ENCODE results near the gene FOXO3.
"Not testable (repeated sequence)": the region's sequence is repeated elsewhere in the genome, so short reads cannot be mapped to it uniquely, and the experiment has no call there.

FOXO3 gene

DNA sequence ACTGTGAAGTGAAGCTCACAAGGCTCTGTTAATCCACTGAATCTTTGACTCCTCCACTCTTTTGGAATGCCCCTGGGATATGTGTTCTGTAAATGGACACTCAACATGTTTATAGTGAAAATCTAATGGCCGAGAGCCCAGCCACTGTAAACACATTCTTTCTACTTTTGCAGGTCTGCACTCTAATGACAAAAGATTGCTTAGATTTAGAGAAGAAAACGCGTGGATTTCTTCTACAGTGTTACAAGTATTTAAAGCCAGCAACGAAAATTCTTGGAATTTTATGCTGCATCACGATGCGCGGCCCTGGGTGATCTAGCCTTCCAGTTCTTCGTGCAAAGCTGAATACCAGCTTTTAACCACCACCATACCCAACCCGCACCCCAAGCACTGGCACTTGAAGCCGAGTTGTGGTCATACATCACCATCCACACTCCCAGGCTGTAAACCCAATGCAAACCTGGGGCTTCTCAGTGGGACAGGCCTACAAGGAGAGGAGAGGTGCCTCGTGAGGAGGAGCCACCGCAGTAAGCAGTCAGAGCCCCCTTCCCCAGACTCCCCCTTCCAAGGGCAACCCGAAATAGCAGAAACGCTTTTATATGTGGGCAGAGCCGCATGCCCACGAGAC is 3.7 kb upstream of the FOXO3 start:
- DNase-seq = no peak

DNA sequence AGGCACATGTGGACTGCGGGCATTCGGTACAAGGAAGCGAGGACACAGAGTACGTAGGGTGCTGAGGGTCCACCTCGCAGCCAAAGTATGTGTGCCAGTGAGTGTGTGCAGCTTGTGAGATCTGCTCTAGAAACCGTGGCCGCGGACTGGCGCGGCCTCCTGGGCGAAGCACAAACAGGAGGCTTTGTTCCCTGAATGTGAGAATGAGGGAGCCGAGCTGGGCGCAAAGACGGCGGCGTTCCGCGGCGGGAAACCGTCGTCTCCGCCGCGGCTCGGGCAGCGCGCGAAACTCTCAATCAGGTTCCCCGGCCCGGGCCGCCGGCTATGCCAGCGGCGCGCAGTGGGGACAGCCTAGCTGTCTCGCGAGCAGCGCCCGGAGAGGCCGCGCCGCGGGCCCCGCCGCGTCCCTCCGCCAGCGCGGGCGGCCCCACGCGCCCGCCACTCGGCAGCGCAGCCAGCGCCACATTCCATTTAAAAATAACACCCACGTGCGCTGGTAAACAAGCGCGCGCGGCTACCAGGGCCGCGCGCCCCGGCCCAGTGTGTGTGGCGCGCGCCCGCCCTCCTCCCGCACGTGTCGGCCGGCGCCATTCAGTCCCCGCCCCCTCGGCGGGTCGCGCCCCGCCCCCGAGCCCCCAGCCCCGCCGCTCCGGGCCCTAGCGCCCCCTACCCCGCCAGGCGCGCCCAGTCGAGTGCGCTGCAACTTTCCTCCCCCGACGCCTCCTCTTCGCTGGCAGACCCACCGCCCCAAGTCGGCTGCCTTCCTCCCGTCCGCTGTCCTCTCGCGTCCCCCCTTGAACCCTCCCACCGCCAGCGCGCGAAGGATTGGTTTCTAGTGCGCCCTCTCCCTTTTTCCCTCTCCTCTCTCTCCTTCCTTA is 3.0 kb upstream of the FOXO3 start:
- peak; percentile 68 for DNase-seq

DNA sequence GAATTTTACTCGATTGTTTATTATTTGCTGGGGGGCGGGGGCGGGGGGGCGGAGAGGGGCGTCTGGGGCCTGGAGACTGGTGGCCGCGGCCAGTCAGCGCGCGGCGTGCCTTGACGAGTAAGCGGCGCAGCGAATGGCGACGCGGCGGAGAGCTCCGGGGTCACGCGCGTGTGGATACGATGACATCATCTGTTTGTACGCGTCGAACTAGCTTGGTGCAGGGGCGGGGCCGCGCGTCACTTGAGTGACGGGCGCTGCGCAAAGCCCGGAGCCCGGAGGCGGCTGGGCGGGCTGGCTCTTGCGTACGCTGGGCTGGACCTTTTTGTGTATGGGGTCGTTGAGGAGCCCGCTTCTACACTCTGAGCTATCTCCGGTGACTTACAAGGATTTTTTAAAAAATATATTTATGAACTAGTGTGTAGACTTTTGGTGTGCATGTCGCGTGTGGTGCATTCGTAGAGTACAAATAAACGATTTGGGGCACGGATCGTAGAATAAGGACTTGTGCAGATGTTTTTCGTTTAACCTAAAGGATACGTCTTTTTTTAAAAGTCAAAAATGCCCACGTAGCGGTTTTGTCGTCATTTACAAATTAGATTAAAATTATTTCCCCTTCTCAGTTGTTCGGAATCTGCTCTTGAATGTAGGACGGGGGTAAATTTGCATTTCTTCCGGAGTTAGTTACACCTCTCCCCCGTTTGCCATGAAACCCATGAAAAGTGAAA is 2.2 kb upstream of the FOXO3 start:
- DNase-seq = peak; percentile 92

DNA sequence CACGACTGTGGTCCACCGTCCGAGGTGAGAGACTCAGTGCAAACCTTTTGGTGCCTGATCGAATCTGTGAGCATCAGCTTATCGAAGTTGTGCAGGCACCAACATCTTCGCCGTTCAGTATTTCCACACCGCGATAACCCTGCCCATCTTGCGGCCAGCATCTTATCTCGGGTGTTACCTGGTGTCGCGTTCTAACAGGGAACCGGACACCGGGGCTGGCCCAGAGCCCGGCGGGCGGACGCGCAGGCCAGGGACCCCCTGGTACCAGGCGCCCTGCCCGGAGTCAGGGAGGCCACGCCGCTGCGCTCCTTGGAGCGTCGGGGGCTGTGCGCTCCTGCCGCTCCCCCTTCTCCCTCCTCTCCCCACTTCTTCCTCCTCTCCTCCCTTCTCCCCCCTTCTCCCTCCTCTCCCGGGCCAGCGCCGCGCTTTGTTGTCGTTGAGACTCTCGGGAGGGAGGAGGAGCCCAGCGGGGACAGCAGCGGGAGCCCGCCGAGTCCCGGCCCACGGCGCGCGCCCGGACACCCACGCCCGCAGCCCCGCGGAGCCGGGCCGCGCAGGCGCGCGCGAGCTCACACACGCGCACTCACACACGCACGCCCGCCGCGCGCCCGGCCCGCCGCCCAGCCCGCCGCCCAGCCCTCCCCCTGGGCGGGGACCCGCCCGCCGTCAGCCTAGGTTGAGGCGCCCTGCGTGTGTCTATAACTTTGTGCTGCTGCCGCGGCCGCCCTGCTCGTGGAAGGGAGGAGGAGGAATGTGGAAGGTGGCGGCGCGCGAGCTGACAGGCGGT is 1.4 kb upstream of the FOXO3 start:
- peak; percentile 69 for DNase-seq

DNA sequence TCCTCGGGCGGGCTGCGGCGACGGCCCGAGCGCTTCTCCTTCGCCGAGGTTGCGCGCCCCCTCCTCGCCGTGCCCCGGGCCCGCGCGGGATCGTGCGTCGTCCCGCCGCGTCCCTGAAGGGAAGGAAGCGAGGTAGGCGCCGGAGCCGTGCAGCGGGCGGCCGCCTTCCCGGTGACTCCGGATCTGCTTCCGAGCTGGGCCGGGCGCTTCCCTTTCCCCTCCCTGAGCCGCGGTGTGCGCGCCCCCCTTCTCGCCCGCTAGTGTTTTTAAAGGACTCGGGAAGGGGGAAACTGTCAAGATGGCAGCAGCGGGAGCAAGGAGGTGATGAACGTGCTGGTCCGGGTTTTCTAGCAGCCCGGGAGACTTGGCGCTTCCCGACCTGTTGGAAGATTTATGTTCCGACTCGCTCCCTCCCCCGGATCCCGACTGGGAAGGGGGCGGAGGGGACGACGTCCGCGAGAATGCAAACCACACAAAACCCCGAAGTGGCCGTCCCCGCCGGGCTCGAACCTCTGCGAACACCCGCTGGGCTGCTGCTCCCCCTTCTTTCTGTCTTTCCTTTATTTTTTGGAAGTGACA is 744 bp upstream of the FOXO3 start:
- peak; percentile 60 for DNase-seq

DNA sequence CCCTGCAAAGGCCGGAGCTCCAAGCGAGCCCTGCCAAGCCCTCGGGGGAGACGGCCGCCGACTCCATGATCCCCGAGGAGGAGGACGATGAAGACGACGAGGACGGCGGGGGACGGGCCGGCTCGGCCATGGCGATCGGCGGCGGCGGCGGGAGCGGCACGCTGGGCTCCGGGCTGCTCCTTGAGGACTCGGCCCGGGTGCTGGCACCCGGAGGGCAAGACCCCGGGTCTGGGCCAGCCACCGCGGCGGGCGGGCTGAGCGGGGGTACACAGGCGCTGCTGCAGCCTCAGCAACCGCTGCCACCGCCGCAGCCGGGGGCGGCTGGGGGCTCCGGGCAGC is 561 bp downstream of the FOXO3 start:
- DNase-seq = not testable (repeated sequence)

DNA sequence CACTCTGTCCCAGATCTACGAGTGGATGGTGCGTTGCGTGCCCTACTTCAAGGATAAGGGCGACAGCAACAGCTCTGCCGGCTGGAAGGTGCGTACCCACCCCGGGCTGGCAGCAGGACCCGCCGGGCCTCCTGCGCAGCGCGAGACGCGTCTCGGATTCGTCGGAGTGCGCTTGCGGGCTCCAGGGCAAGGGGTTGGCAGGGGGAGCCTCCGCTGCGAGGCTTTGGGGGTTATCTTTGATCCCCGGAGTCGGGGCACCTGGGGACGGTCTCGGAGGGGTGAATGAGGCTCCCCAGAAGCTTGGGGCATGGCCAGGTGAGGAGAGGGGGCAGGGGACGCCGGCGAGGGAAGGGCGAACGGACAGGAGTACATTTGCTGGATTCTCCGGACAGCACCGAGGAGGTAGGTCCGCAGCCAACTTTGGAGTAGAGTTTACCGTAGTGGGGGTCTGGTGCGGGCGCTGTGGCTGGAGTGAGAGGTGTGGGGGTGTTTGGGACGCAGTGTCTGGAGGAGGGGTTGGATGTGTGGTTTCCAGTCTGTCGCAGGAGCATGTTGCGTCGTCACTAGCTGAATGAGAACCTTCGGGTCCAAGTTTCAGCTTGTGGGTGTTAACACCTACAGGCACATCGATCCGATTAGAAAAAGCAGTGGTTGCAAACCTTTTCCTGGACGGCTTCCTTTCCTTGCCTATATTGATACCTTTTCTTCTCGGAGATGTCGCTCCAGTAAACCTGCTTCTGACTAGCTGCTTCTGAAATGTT is 1.2 kb downstream of the FOXO3 start:
- DNase-seq = no peak

DNA sequence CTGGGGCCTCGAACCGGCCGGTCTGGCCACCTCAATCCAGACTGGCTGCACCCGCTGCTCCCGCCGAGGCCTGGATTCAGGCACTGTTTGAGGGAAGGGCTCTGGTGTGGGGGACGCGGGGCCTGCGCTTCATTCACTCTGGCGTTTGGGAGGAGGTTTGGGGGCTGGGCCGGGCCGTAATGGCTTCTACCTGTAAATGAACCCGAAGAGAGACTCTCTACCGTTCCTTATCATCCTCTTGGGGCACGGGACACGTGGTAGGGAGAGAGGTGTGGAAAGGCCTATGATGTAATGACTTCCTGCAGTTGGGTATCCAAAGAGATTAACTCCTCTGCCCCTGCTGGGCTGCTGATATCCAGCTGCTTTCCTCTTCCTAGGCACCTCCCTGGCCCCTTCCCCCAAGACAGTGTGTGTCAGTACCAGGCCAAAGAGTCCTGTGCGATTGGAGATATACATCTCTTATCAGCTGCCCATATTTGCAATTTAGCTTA is 1.8 kb downstream of the FOXO3 start:
- no peak for DNase-seq

DNA sequence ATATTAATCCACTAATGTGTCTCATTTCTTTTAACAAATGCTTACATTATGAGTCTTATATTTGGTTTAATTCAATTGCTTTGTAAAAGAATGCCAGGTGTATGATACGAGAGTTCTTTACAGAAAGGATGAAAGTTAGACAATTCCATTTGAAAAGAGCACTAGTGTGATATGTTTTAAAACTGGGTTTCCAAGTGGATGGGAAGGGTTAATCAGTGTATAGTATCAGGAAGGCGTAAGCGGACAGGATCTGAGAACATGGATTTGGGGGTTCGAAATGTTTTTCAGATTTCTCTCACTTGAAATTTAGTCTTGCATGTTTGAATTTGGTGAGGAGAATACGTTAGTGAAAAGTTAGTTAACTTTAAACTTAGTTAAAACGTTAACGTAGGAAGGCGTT is 2.6 kb downstream of the FOXO3 start:
- DNase-seq = no peak

DNA sequence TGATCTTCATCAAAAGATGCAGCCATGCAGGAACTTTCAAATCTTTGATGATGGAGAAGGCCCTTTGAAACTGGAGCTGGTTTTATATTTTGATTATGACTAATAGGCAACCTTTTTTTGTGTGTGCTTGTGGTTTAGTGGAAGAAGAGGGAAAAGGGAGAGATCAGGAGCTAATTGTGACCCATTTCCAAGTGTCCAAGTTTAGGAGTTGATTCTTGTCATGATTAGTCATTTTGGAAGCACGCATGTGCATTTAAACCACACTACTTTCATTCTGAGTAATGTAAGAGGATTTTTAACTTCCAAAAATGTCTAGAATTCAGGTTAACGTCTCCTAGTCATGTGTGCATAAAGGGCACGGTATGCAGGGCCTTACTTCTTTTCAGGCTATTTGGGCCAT is 3.5 kb downstream of the FOXO3 start:
- DNase-seq = no peak

DNA sequence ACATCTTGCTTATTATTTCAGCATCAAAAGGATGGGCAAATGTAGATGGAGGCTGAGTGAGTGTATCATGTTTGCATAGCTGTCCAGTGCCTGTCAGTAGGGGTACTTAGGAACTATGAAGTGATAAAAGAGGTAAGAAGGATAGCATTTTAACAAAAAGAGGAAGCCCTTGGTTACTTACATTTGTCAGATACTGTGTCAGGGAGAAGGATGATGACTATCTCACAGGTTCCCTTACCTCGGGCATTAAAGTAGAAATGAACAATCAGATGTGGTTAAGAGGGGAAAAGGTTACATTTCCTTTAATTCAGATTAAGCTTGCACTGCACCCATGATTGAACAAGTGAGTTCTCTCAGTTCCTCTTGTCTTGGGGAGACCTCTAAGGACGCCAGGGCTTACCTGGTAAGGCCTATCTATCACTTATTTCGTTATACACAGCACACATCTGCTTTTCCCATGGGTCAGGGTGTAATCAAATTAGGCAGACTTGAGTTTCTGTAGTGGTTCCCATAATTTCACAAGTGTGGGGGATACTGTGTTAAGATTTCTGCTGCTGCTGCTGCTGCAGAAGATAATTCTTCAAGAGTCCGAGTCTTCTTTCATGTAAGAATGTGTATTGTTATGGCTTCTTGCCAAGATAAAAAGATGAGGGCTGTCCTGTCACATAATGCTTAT is 4.5 kb downstream of the FOXO3 start:
- no peak for DNase-seq

DNA sequence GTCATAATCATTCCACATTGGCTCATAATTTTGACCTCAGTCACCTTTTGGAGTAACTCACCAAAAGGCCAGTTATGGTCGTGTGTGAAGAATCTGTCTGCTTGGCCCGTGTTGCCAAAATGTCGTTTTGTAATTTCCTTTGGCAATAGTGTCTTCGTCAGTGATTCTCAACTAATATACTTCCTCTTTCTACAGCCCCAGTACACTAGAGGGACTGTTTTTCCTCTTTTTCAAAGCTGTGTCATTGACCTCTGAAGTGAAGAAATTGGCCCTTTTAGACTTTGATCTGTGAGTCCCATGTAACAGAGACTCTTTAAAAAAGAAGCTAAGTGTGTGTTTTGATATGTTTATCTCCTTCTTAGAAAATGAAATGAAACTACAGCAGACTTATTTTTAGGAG is 5.2 kb downstream of the FOXO3 start:
- DNase-seq = no peak

DNA sequence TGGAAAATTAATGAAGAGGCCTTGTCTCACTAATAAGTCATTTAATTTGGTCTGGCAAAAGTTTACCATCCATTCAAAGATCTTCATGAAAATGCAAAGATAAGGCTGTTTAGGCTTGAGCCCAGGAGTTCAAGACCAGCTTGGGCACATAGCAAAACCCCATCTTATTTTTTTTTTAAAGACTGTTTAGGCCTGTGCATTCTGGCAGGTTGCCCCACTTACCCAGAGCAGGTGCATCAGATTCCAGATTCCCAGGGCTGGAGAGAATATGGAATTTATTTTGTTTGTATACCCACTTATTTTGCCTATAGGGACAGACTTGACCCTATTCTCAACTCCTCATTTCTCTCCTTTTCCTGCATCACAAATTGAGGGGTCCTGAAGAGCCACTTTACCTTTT is 5.7 kb downstream of the FOXO3 start:
- DNase-seq = no peak

DNA sequence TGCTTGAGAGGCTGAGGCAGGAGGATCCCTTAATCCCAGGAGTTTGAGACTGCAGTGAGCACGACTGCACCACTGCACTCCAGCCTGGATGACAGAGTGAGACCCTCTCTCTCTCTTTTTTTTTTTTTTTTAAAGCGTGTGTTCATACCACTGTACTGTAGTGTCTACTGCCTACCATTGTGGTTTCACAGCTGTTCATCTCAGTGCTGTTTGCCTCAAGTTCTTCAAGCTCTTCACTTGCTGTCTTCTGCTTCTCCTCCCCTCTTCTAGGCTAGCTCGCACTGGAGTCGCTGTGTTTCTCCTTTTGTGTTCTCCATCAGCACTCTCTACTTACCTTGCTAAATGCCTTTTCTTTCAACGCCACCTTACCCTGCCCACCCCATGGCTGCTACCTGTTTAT is 7.4 kb downstream of the FOXO3 start:
- DNase-seq = no peak

DNA sequence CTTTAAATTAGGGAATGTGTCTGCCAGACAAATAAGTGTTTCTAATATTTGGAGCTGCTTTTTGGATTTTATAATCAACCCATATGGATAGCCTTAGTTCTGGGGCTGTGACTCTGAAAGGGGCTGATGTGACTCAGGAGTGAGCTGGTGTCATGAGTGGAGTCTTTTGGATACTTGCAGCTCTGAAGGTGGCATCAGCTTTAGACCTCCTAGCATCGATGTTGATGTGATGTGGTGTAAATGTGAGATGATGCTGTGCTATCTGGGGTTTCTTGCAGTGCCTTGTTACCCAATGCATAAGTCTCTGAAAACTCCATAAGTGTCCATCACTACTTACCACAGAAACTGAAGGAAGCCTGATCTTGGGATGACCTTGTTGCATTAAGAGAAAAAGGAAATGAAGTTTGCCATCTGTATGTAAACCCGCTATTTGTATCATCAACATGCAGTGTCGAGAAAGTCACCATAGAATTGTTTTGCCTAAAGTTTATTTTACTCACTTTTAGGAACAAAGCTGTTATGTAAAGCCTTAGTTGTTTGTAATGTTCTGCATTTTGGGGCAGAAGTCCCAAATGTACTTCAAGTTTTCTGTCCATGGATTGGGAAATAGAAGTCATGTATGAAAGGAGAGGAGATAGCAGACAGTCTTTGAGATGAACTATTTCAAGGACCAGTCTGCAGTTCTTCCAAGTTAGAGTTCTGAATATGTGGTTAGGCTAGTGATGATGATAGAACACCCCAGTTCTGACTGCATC is 8.0 kb downstream of the FOXO3 start:
- no peak for DNase-seq

DNA sequence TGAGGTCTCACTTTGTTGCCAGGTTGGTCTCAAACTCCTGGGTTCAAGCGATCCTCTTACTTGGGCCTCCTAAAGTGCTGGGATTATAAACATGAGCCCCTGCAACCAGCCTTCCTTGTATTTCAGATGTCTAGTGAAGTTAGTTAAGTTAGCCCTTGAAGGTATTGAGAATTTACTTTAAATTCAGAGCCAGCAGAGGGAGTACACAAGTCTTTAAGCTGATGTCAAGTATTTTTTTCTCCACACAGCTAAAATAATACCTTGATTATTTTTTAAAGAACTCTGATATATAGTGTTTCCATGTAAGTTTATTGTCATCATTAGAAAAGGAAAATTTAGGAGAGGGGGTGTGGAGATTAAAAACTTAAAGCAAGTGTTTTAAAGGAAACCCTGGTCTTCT is 9.8 kb downstream of the FOXO3 start:
- no peak for DNase-seq

DNA sequence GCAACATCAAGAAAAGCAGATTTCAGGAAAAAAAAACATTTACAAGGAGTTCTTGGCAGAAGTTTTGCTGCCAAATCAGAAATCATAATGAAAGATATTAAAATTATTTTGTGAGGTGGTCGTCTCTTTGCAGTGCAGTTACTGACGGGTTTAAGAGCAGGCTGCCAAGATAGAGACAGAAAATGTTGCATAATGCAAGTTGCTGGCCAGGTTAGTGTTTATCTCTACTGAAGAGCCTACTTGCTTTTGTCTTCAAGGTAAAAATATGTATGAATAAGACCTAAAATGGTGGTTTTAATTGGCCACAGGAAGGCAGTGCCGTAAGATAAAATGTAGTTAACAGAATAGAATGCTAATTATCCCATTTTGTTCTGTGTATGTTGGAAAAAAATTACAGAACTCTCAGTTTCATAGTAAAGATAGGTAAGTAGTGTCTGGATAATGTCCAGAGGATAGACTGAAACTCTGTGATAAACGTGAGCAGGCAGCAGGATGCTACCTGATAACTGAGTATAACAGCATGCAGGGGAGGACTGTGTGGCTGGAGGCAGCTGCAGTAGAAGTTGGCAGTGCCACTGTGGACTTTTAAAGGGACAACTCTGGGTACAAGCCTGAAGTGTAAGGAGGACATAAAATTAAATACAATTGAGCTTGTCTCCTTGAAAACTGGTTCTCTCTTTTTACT is 13.9 kb downstream of the FOXO3 start:
- DNase-seq = no peak

DNA sequence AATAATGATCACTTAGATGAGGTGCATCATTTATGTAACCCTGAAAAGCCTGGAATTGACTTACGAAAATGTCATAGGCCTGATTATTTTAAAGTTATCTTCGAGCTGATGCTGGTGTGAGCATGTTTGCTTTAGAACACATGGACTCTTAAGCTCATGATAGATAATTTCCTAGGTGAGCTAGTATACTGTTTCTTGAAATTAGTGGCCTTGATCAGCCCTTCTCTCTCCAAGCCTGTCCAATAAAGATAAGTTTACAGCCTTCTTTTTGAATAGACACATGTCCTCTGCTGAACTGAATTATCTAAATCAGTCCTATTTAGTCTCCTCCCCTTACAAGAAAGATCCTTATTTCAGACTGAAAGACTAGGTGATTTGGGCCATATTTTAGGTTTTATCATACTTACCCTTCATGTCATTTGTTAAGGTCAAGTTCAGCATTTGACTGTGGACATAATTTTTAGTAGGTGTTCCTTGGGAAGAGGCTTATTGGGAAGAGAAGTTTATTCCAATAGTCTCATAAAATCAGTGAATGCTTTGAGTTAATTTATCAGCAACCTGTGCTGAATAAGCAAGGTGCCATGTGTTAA is 15.3 kb downstream of the FOXO3 start:
- no peak for DNase-seq

DNA sequence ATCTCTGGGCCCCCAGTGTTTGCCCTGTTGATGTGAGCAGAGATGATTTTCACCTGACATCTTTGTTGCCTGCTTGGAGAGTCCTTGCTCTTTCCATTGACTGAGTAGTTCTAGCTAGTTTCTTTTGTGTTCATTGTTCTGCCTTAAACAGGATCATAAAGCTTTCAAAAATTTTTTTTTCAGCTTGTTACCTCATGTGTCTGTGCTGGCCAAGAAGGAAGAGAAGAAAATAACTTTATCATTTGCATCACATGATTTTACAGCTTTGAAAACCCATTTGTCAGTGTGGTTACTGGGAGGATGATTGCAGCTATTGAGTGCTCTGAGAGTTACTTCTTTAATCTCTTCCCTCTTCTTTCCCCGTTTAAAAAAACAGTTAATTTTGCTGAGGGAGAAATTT is 16.0 kb downstream of the FOXO3 start:
- no peak for DNase-seq

DNA sequence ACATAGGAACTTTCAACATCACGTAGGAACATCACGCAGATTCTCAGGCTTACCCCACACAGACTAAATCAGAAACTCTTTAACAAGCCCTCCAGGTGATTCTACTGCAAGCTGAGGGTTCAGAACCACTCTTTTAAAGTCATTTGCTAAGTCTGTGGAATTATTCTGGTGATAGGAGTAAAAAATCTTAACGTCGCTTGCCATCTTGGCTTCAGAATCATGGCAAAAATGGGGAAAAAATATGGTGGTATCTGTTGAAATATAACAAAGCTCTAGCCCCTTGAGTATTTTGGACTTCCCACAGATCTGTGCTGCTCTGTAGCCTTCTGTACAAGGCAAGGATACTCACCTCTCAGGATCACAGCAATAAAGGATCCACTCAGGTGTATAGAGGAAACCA is 17.4 kb downstream of the FOXO3 start:
- DNase-seq = no peak

All from NCI-H524 treated with DMSO at 0.1 percent for 48 hours (cell line).